ENCODE results near the gene HIF3A.
"Not testable (repeated sequence)": the region's sequence is repeated elsewhere in the genome, so short reads cannot be mapped to it uniquely, and the experiment has no call there.

Gene HIF3A

GRCh38 chr19:46296722-46297461 lies at the start of gene HIF3A:
Gene HIF3A (plus strand): TSS chr19:46297042. CDS start chr19:46297077, 35 bp downstream.
- no peak for DNase-seq (ENCODE audit: low read depth)

GRCh38 chr19:46250076-46250735 lies 46.6 kb upstream of the HIF3A start:
- no peak for DNase-seq (ENCODE audit: low read depth)

- no peak for DNase-seq (ENCODE audit: low read depth)
Observed at GRCh38 chr19:46251416-46251815, 45.4 kb upstream of the HIF3A start.

GRCh38 chr19:46254776-46255175 lies 42.1 kb upstream of the HIF3A start:
- no peak for DNase-seq (ENCODE audit: low read depth)

- no peak for DNase-seq (ENCODE audit: low read depth)
Observed at GRCh38 chr19:46256855-46257254, 40.0 kb upstream of the HIF3A start.

- DNase-seq (ENCODE audit: low read depth): not testable (repeated sequence)
Observed at GRCh38 chr19:46261501-46261900, 35.3 kb upstream of the HIF3A start.

- not testable (repeated sequence) for DNase-seq (ENCODE audit: low read depth)
Observed at GRCh38 chr19:46262684-46263296, 34.1 kb upstream of the HIF3A start.

- not testable (repeated sequence) for DNase-seq (ENCODE audit: low read depth)
Observed at GRCh38 chr19:46264801-46265200, 32.0 kb upstream of the HIF3A start.

- peak; percentile 26 for DNase-seq (ENCODE audit: low read depth)
Observed at GRCh38 chr19:46265217-46265828, 31.5 kb upstream of the HIF3A start.

GRCh38 chr19:46269101-46269500 lies 27.7 kb upstream of the HIF3A start:
- DNase-seq (ENCODE audit: low read depth): no peak

- no peak for DNase-seq (ENCODE audit: low read depth)
Observed at GRCh38 chr19:46270521-46271256, 26.2 kb upstream of the HIF3A start.

- peak; percentile 50 for DNase-seq (ENCODE audit: low read depth)
Observed at GRCh38 chr19:46271481-46272197, 25.2 kb upstream of the HIF3A start.

- not testable (repeated sequence) for DNase-seq (ENCODE audit: low read depth)
Observed at GRCh38 chr19:46273931-46274330, 22.9 kb upstream of the HIF3A start.

- no peak for DNase-seq (ENCODE audit: low read depth)
Observed at GRCh38 chr19:46279177-46279576, 17.7 kb upstream of the HIF3A start.

- DNase-seq (ENCODE audit: low read depth): no peak
Observed at GRCh38 chr19:46283771-46284170, 13.1 kb upstream of the HIF3A start.

GRCh38 chr19:46284635-46285034 lies 12.2 kb upstream of the HIF3A start:
- DNase-seq (ENCODE audit: low read depth): no peak

- no peak for DNase-seq (ENCODE audit: low read depth)
Observed at GRCh38 chr19:46287585-46287984, 9.3 kb upstream of the HIF3A start.

GRCh38 chr19:46288896-46289588 lies 7.8 kb upstream of the HIF3A start:
- no peak for DNase-seq (ENCODE audit: low read depth)

- no peak for DNase-seq (ENCODE audit: low read depth)
Observed at GRCh38 chr19:46289724-46290619, 6.9 kb upstream of the HIF3A start.

GRCh38 chr19:46291829-46292228 lies 5.0 kb upstream of the HIF3A start:
- DNase-seq (ENCODE audit: low read depth): no peak

All from GM04503 (cell line).